ENCODE results near the gene MTX1. TPM values are rescaled to one million over a fixed set of nuclear protein-coding genes. Genes with fewer than 3 reads are reported as not detected.

The MTX1 gene
- polyA plus RNA-seq, 1 of the 3 experiments (the other 2 are of a cell fraction), result 79.1 TPM

GRCh38 chr1:155170101-155170785 lies 38.3 kb upstream of the MTX1 start:
- TF ChIP-seq SMC3 (IDR thresholded peaks at IDR 0.05; ENCODE audit: low read depth, low read length) (no peak), NRF1 (IDR thresholded peaks at IDR 0.05; ENCODE audit: low read depth, low read length) (no peak), YY1 (IDR thresholded peaks at IDR 0.05; ENCODE audit: low read depth) (no peak), CTCF (IDR thresholded peaks at IDR 0.05) (no peak), ZBTB33 (IDR thresholded peaks at IDR 0.05; ENCODE audit: borderline replicate concordance, low read depth) (no peak), RAD21 (IDR thresholded peaks at IDR 0.05; ENCODE audit: low read length) (no peak), FOXM1 (IDR thresholded peaks at IDR 0.05; ENCODE audit: low read depth) (no peak), USF1 (IDR thresholded peaks at IDR 0.05; ENCODE audit: borderline replicate concordance, low read depth) (no peak), FOSL2 (IDR thresholded peaks at IDR 0.05; ENCODE audit: borderline replicate concordance, low read depth) (no peak), MAX (IDR thresholded peaks at IDR 0.05; ENCODE audit: low read depth) (no peak), RCOR1 (IDR thresholded peaks at IDR 0.05; ENCODE audit: low read length) (no peak), TEAD4 (IDR thresholded peaks at IDR 0.05; ENCODE audit: borderline replicate concordance, insufficient read depth) (no peak), JUND (IDR thresholded peaks at IDR 0.05) (no peak), IRF3 (IDR thresholded peaks at IDR 0.05; ENCODE audit: low read depth, low read length) (no peak), RFX5 (IDR thresholded peaks at IDR 0.05; ENCODE audit: low read length) (no peak), PBX3 (IDR thresholded peaks at IDR 0.05) (no peak), ELF1 (IDR thresholded peaks at IDR 0.05) (no peak)
- Histone ChIP-seq H3K36me3 (replicated peaks in 1 of 2; ENCODE audit: control insufficient read depth in 1 of 2, insufficient read depth in 2 of 2, low read length in 1 of 2) (peaks cover 16% of the 10 kb centered on the region in 2 experiments), H3K27ac (ENCODE audit: low read depth in 2 of 2, low read length in 1 of 2) (no peak overlapping the region), H3K79me2 (ENCODE audit: insufficient read depth) (peaks cover 38% of the 10 kb centered on the region), H3K9me2 (no peaks in the 10 kb centered on the region), H3K27me3 (ENCODE audit: insufficient read depth) (no peaks in the 10 kb centered on the region), H3F3A (replicated peaks; ENCODE audit: insufficient read depth) (peaks cover 40% of the 10 kb centered on the region), H3K9ac (no peak overlapping the region), H2AFZ (ENCODE audit: low read depth) (no peak overlapping the region), H4K20me1 (ENCODE audit: insufficient read depth) (no peaks in the 10 kb centered on the region), H3K4me1 (ENCODE audit: control insufficient read depth in 1 of 2, insufficient read depth in 2 of 2, low read depth in 1 of 2, low read length in 1 of 2) (peaks cover 0 to 22% of the 10 kb centered on the region in 2 experiments; a peak in 3 of 4 replicates), H3K9me3 (no peaks in the 10 kb centered on the region), H3K4me3 (ENCODE audit: low read depth in 2 of 2, low read length in 1 of 2) (no peak overlapping the region), H3K4me2 (no peak overlapping the region)
- POLR2A ChIA-PET, result interaction anchor here (0.8 kb wide), 1 partner anchor 85 kb away, joined by 3 read pairs; no protein-coding TSS in a partner anchor
- no peak for DNase-seq
- CTCF ChIA-PET, result interaction anchor here (0.7 to 14.8 kb wide), 8 partner anchors 10 to 226 kb away, joined by 3 to 496 read pairs (median 4); no protein-coding TSS in a partner anchor
- 97% methylated on average over 2 of the region's 2 CpGs for WGBS (ENCODE audit: low lambda C conversion rate)

All from SK-N-SH (cell line).